ENCODE measurements around the gene CDC42BPB. TPM values are rescaled to one million over a fixed set of nuclear protein-coding genes. Genes with fewer than 3 reads are reported as not detected.

CDC42BPB gene
- total RNA-seq, 1 donor from 2014 or later: 48.2 TPM

- Histone ChIP-seq H3K4me3 (no peak overlapping the region), H3K4me2 (no peak overlapping the region)
- H3K4me3 Mint-ChIP-seq: peak overlapping the region; percentile 4
These were observed 16.8 kb upstream of the CDC42BPB start for GRCh38 chr14:103073876-103074728.

GRCh38 chr14:103073367-103073875, 16.1 kb upstream of the CDC42BPB start:
- no peak overlapping the region for H3K27ac ChIP-seq
- Mint-ChIP-seq H3K36me3 (no peaks in the 10 kb centered on the region), H3K9me3 (no peaks in the 10 kb centered on the region), H3K27me3 (ENCODE audit: insufficient read depth, low read depth) (no peaks in the 10 kb centered on the region), H3K4me3 (no peak overlapping the region), H3K4me1 (peaks cover 4% of the 10 kb centered on the region), H3K27ac (no peak overlapping the region)
- no peaks in the 10 kb centered on the region for H3K79me2 ChIP-seq (ENCODE audit: low read depth)
- peaks cover 16% of the 10 kb centered on the region for H3K4me1 ChIP-seq
- TF ChIP-seq EZH2 (IDR thresholded peaks at IDR 0.05): no peak
- no peak for TF ChIP-seq CTCF (IDR thresholded peaks at IDR 0.05)
- TF ChIP-seq EZH2phosphoT487 (IDR thresholded peaks at IDR 0.05): no peak
- peaks cover 13% of the 10 kb centered on the region for H3F3A ChIP-seq (ENCODE audit: low read depth)
- no peak overlapping the region for H3K4me2 ChIP-seq
- no peak overlapping the region for H2AFZ ChIP-seq (replicated peaks)
- H3K9ac ChIP-seq: no peak overlapping the region
- no peak for DNase-seq (ENCODE audit: low spot score)
- H3K27me3 ChIP-seq: peaks cover 26% of the 10 kb centered on the region
- H3K4me3 ChIP-seq: no peak overlapping the region
- H3K36me3 ChIP-seq: no peaks in the 10 kb centered on the region
- H3K9me3 ChIP-seq (ENCODE audit: low read depth): no peaks in the 10 kb centered on the region
- no peaks in the 10 kb centered on the region for H4K20me1 ChIP-seq (ENCODE audit: low read depth)

More at GRCh38 chr14:103073876-103074728, 16.8 kb upstream of the CDC42BPB start:
- H3K4me1 ChIP-seq: peaks cover 16% of the 10 kb centered on the region
- Mint-ChIP-seq H3K9me3 (no peaks in the 10 kb centered on the region), H3K27me3 (ENCODE audit: insufficient read depth, low read depth) (no peaks in the 10 kb centered on the region), H3K27ac (no peak overlapping the region), H3K4me1 (peaks cover 4% of the 10 kb centered on the region), H3K36me3 (no peaks in the 10 kb centered on the region)
- H3K9ac ChIP-seq: no peak overlapping the region
- H3K79me2 ChIP-seq (ENCODE audit: low read depth): no peaks in the 10 kb centered on the region
- no peaks in the 10 kb centered on the region for H4K20me1 ChIP-seq (ENCODE audit: low read depth)
- no peak for DNase-seq (ENCODE audit: low spot score)
- H3K9me3 ChIP-seq (ENCODE audit: low read depth): no peaks in the 10 kb centered on the region
- H3F3A ChIP-seq (ENCODE audit: low read depth): peaks cover 13% of the 10 kb centered on the region
- TF ChIP-seq CTCF (IDR thresholded peaks at IDR 0.05) (no peak), EZH2phosphoT487 (IDR thresholded peaks at IDR 0.05) (no peak), EZH2 (IDR thresholded peaks at IDR 0.05) (no peak)
- H2AFZ ChIP-seq (replicated peaks): no peak overlapping the region
- H3K27me3 ChIP-seq: peaks cover 29% of the 10 kb centered on the region
- no peaks in the 10 kb centered on the region for H3K36me3 ChIP-seq
- H3K27ac ChIP-seq: no peak overlapping the region

- H4K20me1 ChIP-seq (ENCODE audit: low read depth): no peaks in the 10 kb centered on the region
- Mint-ChIP-seq H3K27me3 (ENCODE audit: insufficient read depth, low read depth) (no peaks in the 10 kb centered on the region), H3K9me3 (no peaks in the 10 kb centered on the region), H3K4me3 (no peak overlapping the region), H3K4me1 (peaks cover 4% of the 10 kb centered on the region), H3K27ac (no peak overlapping the region), H3K36me3 (no peaks in the 10 kb centered on the region)
- DNase-seq (ENCODE audit: low spot score): no peak
- H3K9ac ChIP-seq: no peak overlapping the region
- H3K9me3 ChIP-seq (ENCODE audit: low read depth): no peaks in the 10 kb centered on the region
- H2AFZ ChIP-seq (replicated peaks): no peak overlapping the region
- no peak overlapping the region for H3K27ac ChIP-seq
- no peak for TF ChIP-seq EZH2phosphoT487 (IDR thresholded peaks at IDR 0.05)
- no peak for TF ChIP-seq EZH2 (IDR thresholded peaks at IDR 0.05)
- TF ChIP-seq CTCF (IDR thresholded peaks at IDR 0.05): no peak
- H3K4me2 ChIP-seq: no peak overlapping the region
- no peaks in the 10 kb centered on the region for H3K79me2 ChIP-seq (ENCODE audit: low read depth)
- peaks cover 16% of the 10 kb centered on the region for H3K4me1 ChIP-seq
- peaks cover 13% of the 10 kb centered on the region for H3F3A ChIP-seq (ENCODE audit: low read depth)
- H3K4me3 ChIP-seq: no peak overlapping the region
- peaks cover 21% of the 10 kb centered on the region for H3K27me3 ChIP-seq
- no peaks in the 10 kb centered on the region for H3K36me3 ChIP-seq
These were observed 15.4 kb upstream of the CDC42BPB start for GRCh38 chr14:103072595-103073366.

All from neural progenitor cell (in vitro differentiated cells).